Suppressor macrophage treated with lipopolysaccharide for 4 hours (primary cell): Measurements from ENCODE around the gene MCM6.
"Not testable (repeated sequence)": the region's sequence is repeated elsewhere in the genome, so short reads cannot be mapped to it uniquely, and the experiment has no call there.

Experiments
- DNase-seq: peaks from one replicate; pipeline ENCODE4 v3.0.0-alpha.2; 2020

MCM6 gene

DNA sequence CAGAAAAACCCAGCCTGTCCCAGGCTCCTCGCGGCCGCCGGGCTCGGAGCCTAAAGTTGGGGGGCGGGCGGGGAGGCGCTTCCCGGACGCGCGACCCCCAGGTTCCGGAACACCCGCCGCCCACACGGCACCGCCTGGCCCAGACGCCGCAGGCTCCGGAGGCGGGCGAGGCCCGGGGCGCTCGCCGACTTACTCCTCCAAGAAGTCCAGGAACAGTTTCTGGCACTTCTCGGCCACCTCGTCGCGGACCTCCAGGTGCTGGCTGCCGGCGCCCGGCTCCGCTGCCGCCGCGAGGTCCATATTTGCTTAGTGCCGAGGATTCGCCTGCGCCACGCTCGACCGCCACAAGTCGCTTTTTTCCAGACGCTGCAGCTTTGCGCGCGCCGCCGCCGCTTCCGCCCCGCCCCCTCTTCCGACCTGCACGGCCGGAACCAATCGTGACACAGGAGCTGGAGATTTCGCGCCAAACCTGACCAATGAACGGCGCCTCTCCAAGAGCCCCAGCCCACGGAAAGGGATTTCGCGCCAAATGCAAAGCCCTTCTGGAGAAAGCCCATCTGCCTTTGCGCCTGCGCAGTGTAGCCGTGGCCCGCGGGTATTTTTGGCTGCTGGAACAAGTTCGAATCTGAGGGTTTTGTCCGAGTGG, at the start of gene MCM6:
Gene MCM6, minus strand, starts transcription at position 378 of the 646 bp plus-strand sequence. Its CDS starts 78 bp downstream, at position 300.
- DNase-seq = peak; percentile 99

DNA sequence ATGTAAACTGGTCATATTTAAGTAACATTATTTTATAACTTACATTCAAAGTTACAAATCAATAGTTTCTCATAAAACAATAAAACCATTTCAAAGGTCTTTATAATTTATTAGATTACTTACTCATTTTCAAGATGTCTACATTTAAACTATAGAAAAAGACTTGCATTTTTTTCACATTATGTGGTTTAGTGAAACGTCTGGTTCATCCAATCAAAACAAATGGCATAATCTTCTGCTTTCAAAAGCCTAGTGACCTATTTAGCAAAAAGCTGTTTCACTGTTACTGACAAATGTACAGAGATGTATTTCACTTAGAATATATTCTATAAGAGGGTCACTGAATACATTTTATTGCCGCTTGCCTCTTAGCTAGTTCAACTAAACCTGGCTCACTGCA, 49.3 kb upstream of the MCM6 start:
- DNase-seq = no peak

DNA sequence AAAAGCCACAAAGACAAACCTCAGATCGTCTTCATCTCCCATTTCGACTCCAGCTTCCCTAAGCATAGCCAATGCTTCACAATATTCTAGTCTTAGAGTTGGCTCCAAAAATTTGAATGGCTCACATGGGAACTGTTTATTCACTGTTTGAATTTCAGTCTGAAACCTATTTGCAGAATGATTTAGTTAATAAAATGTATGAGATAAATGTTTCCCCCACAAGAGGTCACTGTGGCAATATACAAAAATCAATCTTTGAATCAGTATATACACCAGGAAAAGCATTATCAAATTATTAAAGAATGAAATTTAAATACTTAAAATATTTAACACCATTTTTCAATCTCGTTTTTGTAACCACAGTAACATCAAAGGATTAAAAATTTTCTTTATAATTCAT, 40.0 kb upstream of the MCM6 start:
- DNase-seq = peak; percentile 57

DNA sequence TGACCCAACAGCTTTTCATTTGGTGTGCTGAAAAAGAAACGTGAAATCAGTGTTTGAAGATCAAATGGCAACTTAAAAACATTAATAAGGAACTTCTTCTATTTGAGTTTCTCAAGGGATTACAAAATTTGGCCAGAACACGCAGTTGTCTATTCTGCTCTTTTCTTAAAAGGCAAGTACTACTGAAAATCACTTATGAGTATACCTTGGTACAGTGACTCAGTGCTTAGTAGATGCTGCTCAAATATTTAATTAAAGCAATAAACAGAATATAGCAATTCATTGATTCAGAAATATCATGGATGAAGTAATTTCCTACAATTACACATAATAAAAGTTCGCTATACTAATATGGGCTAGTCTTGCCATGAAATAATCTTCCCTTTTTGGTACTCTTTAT, 38.2 kb upstream of the MCM6 start:
- DNase-seq = peak; percentile 19

DNA sequence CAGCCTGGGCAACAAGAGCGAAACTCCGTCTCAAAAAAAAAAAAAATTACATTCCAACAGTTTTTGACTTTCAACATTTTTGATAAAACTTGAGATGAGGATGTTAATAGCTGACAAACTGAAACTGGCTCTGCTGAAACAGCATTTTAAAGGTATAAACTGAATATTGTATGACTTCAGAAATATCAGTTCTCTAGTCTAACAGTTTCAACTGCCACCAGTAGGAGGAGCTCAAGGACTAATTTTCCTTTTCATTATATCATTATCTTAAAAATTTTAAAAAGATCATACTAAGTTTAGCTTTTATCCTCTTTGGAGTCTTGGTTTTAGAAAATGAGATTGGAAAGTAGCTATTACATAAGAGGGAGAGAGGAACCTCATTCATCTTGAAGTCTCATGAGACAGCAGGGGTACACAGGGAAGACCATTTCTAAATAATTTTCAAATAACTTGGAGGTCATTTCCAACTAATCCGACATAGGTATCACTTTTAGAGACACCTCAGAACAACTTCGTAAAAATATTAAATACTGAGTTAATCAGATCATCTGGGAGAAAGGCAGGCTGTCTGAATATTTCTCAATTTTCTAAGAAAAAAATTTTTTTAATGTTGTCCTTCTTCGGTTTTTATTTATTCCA, 37.6 kb upstream of the MCM6 start:
- DNase-seq = peak; percentile 75

DNA sequence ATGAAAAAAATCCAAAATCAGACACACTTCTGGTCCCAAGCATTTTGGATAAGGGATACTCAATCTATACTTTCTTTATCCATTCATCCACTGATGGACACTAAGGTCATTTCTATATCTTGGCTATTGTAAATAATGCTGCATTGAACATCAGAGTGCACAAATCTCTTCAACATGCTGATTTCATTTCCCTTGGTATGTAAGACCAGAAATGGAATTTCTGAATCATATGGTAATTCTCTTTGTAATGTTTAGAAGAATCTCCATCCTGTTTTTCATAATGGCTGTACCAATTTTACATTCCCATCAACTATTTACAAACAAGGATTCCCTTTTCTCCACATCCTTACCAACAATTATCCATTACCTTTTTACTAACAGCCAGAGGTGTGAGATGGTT, 33.7 kb upstream of the MCM6 start:
- DNase-seq = no peak

DNA sequence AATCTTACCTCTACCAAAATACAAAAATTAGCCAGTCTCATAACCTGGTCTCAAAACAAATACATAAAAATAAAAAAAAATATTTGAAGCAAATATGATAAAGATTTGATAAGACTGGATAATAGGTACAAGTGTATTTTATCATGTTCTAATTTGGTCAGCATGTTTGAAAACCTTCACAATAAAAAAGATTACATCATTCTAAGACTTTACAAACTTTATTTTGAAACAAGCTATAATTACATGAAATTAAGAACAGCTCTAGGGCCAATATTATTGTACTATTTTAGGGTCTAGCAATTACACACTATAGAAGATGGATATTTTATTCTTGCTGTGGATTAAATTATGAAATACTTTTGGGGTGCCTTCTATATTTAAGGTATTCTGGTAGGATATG, 29.4 kb upstream of the MCM6 start:
- DNase-seq = no peak

DNA sequence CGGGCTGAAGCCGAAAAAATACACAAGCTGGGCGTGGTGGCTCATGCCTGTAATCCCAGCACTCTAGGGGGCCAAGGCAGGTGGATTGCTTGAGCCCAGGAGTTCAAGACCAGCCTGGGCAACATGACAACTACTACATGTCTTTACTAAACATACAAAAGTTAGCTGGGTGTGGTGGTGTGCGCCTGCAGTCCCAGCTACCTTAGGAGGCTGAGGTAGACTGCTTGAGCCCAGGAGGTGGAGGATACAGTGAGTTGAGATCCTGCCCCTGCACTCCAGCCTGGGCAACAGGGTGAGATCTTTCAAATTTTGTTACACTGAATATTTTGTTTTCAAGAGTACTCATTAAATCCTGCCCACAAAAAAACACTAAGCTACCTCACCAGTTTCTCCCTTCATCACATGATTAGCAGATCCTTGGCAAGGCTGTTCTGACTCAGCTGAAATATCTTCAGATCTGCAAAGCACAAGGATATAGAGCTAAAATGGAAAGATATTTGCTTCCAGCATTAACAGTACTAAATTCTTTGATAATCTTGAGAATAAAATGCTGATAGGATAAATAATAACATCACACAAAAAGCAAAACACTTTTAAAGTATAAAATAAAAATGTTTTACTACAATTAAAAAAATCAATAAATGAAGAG, 28.2 kb upstream of the MCM6 start:
- DNase-seq = no peak

DNA sequence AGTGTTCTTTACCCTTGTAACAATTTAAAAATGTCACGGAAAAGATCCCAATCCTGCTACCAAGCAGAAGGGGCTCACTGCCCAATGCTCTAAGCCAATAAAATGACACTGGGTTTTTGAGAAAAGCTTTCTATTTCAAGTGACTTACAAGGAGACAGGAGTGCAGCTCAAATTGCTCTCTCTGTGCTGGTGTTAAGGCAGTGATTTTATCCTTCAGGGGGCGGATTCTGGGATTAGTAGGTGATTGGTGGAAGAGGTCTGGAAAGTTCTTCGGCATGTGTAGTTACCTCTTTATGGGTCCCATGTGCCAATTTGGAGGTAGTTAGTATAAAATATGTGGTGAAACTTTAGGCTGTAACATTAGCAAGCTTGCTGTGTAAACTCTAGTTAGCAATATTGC, 27.4 kb upstream of the MCM6 start:
- DNase-seq = no peak

DNA sequence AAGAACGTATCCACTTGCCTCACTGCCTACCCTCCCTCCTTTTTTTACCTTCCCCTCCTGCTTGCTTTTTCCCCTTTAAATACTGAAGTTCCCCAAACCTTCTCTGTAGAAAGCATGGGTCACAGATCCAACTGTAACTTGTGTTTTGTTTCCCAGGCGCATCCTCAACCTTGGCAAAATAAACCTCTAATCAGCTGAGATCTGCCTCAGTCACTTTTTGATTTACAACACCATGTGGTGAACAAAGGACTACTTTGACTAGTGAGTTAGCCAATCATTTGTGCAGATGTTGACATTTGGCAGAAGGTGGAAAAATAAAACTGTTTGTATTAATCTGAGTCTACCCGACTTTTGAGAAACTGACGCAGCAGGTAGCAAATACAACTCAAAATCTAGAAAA, 23.3 kb upstream of the MCM6 start:
- no peak for DNase-seq

DNA sequence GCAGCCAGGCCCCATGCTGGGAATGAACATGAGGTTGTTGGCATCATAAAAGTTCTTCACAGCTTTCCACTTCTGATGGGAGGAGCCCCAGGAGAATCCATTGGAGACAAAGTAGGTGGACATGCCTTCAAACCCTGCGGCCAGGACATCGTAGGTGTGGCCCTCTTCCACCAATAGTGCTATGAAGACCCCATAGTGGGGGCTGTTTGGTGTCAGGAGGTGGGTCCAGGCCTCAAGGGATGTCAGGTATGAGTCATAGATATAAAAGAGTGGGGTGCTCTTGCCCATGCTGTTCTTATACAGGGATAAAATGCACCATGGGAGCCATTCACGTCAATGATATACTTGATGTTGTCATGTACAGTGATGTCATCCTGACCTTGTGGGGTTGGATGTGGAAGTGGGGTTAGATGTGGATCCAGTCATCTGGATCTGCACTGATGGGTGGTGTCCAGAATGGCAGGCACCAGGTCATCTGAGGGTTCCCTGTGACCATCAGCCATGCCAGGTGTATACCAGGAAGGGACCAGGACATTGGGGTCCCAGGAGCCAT, 22.1 kb upstream of the MCM6 start:
- DNase-seq = no peak

DNA sequence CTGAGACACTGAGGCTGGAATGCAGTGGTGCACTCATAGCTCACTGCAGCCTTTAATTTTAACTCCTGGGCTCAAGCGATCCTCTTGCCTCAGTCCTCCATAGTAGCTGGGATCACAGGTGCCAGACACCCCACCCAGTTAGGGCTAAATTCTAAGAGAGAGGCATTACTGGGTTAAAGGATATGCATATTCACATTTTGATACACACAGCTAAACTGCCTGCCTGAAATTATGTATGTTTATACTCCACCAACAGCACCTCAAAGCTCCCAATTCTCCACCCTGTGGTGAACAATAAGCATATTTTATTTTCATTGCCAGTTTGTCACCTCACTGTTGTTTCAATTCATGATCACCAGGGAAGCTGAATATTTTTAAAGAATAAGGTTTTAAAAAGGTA, 18.7 kb upstream of the MCM6 start:
- no peak for DNase-seq

DNA sequence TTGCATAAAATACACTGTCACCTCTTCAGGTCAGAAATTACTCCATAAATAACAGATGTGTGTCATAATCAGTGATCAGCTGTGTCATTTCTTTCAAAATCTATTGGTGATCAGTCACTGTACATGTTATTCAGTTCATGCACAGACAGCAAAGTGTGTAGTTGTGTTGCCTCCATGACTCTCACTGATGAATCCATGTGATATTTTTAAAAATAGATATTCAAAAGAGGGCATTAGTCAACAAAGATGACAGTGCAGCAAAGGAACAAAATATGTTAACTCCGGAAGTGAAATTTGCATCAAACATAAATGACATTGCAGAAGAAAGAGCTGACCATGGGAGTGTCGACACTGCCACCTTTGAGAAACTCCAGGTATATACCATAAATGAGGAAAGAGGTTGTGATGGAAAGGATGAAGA, 17.1 kb upstream of the MCM6 start:
- peak; percentile 64 for DNase-seq

DNA sequence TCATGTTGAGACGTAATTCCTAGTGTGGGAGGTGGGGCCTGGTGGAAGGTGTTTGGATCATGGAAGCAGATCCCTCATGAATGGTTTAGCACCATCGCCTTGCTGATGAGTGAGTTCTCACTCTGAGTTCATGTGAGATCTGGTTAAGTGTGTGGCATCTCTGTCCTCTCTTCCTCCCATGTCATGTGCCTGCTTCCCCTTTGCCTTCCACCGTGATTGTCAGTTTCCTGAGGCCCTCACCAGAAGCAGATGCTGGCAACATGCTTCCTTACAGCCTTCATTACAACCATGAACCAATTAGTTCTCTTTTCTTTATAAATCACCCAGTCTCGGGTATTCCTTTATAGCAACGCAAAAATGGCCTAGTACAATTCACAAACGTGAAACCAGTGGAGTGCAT, 14.6 kb upstream of the MCM6 start:
- DNase-seq = peak; percentile 36

DNA sequence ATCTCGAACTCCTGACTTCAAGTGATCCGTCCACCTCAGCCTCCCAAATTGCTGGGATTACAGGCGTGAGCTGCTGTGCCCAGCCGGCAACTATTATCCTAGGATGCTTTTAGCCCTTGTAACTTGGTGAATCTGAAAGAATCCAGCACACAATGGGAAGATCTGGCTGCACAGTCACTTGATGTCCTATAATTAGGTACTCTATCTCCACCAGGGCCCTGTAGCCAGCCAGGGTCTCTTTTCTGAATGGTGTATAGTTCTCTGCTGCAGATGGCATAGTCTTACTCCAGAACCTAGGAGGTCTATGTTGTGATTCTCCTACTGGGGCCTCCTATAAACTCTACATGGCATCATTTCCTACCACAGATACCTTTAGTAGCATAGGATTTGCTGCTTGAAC, 13.9 kb upstream of the MCM6 start:
- DNase-seq = no peak

DNA sequence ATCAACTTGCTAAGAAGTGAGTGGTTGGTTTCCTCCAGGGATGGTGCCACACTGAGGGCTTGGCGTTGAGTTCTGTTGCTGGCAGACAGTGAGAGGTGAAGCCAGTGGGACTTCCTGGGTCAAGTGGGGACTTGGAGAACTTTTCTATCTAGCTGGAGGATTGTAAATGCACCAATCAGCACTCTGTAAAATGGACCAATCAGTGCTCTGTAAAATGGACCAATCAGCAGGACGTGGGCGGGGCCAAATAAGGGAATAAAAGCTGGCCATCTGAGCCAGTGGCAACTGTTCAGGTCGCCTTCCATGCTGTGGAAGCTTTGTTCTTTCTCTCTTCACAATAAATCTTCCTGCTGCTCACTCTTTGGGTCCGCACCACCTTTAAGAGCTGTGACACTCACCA, 12.3 kb upstream of the MCM6 start:
- not testable (repeated sequence) for DNase-seq

DNA sequence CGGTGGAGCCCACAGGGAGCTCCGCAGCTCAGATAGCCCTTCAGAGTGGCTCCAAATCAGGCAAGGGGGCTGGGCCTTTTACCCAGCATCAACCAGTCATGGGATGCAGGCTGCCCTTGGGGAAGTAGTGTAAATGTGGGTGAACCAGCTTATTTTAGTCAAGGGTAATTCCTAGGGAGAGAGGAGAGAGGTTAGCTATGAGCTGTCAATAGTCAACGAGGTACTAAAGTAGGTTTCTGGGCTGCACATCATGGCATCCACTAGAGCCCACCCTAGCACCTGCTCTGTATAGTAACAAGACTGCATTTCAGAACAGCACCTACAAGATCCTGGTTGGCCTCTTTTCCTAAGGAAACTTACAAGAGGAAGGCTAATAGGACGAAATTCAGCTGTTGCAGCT, 9.5 kb upstream of the MCM6 start:
- no peak for DNase-seq

DNA sequence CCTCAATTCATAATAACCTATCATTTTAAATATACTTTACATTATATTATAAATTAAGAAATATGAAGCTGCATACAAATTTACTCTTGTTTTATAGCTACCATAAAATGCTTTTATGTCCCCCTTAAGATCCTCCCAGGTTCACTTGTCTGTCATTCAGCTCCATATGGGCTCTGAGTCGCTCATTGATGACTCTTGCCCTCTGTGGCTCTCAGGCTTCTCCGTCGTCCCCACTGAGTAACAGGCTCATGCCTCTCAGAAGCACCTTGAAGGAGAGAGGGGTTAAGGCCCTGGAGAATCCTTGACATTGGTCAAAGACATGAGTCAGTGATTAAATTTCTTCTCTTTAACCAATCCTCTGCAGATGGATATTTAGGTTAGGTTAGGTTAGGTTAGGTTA, 6.2 kb upstream of the MCM6 start:
- DNase-seq = no peak

DNA sequence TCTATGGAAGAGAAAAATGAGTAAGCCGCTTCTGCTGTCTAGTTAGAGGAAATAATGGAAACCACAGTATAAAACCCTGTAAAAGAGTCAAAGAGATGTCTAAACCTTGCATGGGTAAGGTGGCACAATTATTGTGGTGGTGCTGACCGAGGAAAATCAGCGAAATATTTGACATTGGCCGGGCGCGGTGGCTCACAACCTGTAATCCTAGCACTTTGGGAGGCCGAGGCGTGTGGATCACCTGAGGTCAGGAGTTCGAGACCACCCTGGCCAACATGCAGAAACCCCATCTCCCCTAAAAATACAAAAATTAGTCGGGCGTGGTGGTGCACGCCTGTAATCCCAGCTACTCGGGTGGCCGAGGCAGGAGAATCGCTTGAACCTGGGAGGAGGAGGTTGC, 527 bp upstream of the MCM6 start:
- DNase-seq = not testable (repeated sequence)

DNA sequence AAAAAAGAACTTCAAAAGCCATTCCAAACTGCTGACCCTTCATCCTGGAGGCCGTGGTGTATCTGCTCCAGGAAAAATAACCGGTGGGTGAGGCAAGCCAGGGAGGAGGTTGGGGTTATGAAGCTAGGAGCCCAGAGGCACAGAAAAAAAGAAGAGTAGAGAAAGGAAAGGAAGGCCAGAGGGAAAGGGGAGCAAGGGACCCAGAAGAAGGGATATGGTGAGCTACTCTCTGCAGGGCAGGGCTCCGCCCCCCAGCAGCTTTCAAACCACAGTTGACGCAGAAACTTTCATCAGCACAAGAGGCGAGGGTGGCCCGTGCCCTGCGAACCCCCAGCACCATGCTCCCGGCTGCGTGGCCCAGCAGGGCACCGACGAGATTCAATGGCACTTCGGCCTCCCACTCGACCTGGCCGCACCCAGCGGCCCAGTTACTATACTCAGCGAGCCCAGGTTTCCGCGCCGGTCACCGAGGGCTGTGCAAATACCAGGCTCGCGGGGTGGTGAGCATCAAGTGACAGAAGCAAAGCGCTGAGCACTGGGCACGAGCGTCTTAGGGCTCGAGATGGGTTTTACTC, 665 bp downstream of the MCM6 start:
- peak; percentile 62 for DNase-seq

DNA sequence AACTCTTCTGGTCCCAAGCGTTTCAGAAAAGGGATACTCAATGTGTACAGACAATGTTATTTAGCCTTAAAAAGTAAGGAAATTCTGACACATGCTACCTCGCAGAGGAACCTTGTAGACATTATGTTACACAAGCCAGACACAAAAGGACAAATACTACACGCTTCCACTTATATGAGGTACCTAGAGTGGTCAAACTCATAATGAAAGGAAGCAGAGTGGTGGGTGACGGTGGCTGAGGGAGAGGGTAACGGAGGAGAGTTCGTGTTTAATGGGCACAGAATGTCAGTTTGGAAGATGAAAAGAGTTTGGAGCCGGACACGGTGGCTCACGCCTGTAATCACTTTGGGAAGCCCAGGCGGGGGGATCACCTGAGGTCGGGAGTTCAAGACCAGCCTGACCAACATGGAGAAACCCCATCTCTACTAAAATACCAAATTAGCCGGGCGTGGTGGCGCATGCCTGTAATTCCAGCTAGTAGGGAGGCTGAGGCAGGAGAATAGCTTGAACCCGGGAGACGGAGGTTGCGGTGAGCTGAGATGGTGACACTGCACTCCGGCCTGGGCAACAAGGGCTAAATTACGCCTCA, 1.4 kb downstream of the MCM6 start:
- no peak for DNase-seq

DNA sequence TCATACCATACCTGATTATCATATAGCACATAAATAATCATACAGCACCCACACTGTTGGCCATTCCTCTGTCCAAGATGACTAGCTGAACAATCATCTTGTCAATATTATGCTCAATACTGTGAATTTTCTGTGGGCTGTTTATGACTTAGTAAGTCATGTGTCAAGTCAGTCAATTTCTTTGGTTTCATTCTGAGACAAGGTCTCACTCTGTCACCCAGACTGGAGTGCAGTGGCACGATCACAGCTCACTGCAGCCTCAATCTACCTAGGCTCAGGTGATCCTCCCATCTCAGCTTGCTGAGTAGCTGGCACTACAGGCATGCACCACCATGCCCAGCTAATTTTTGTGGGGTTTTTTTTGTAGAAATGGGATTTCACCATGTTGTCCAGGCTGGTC, 5.7 kb downstream of the MCM6 start:
- no peak for DNase-seq

DNA sequence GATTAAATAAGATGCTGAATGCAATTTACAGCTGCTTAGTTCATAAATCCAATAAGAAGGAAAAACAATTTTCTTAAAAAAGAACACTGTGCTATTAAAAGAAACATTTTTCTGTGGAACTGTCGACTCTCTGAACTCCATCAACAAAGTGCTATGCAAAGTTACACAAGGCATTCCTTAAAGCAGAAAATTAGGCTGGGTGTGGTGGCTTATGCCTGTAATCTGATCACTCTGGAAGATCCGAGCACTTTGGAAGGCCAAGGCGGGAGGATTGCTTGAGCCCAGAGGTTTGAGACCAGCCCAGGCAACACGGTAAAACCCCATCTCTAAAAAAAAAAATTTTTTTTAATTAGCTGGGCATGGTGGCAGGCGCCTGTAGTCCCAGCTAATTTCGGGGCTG, 13.0 kb downstream of the MCM6 start:
- DNase-seq = no peak

DNA sequence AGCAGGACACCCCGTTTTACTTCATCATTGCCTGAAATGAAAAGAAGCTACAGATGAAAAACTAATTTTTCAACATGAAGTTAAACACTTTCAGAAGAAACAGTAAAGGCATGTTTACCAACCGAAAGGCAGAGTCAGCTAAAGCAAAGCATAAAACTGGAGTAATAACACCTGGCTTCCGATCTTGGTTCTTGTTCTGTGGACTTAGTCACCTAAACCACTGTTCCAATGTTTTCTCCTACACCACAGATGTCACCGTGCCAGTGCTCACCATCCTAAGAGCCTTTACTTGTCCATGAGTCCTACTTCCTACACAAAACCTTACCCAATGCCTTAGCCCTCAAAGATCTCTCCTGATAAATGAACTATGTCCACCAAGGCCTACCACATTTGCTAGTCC, 13.5 kb downstream of the MCM6 start:
- no peak for DNase-seq
